Measurements from ENCODE around the gene COBL. TPM values are rescaled to one million over a fixed set of nuclear protein-coding genes. Genes with fewer than 3 reads are reported as not detected.

Gene COBL
- total and polyA plus RNA-seq, 9 of the 15 experiments (the other 6 are each of a cell fraction or from before 2014, with no cell fraction given): 0.01 to 2.4 (median 0.09) TPM; not detected in 3

DNA sequence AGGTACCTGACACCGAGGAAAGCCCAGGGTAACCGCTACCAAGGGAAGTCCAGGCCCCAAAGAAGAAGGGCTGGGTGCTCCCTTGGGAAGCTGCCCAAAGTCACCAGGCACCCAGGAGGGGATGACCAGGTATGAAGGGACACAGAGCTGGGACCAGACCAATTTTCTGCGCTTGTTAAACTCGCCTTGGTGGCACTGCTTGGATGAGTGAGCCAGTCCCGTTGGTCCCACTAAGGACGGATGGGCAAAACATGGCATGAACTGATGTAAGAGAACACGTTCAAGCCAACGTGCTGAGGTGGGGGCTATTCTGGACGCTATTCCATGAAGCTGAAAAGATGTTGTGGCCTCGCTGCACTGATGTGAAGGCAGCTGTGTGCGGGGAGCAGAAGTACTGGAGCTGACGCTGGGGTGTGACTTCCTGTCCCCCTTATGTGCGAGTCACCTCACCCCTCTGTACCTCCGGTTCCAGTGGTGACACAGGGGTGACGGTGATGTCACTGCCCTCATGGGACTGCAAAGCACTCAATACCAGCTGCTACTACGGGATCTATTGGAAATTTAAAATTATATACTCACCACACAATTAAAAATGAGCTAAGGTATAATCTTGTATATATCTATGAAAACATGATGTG lies 73.6 kb downstream of the COBL start:
- no peak for ATAC-seq
- ChIA-PET POLR2A (no interaction called here), CTCF (ENCODE audit: low intra/inter-chr PET ratio) (no interaction called here)
- H3K4me3 ChIP-seq: no peak overlapping the region
- no peak for DNase-seq (ENCODE audit: extremely low read depth in 1 of 4, low spot score in 3 of 4)
- no TSS peak for BruUV-seq (replicated peaks)
- H3K9me1 ChIP-seq (ENCODE audit: control insufficient read depth, insufficient read depth, low read length): no peaks in the 10 kb centered on the region
- intact Hi-C loops (cut with micrococcal nuclease): no loop called here
- in situ Hi-C loops (cut with MboI): no loop called here
- no peak overlapping the region for H3K9ac ChIP-seq (ENCODE audit: insufficient read depth in 1 of 2, low read depth in 2 of 2, low read length in 2 of 2)
- H3K36me3 ChIP-seq (ENCODE audit: control insufficient read depth, insufficient read depth, low read length): no peaks in the 10 kb centered on the region
- H3K27me3 ChIP-seq (ENCODE audit: control insufficient read depth in 2 of 2, insufficient read depth in 2 of 2, low read length in 2 of 2): peaks cover 0 to 23% of the 10 kb centered on the region in 2 experiments; a peak in 2 of 5 replicates
- no peak overlapping the region for H3K4me2 ChIP-seq (ENCODE audit: insufficient read depth, low read length)
- H2AFZ ChIP-seq (ENCODE audit: low read depth, low read length): no peak overlapping the region
- 10% methylated on average over 16 of the region's 16 CpGs for WGBS (ENCODE audit: insufficient coverage, low coverage, missing lambda C conversion rate)
- no peak for FAIRE-seq
- no peak overlapping the region for H3K27ac ChIP-seq (ENCODE audit: extremely low read depth, low read depth, low read length)
- no peaks in the 10 kb centered on the region for H3K9me3 ChIP-seq (replicated peaks; ENCODE audit: control insufficient read depth, insufficient read depth, low read depth, low read length)
- H3K4me1 ChIP-seq (replicated peaks in 1 of 2; ENCODE audit: control insufficient read depth in 2 of 2, insufficient read depth in 2 of 2, low read length in 2 of 2): no peaks in the 10 kb centered on the region; a peak in 1 of 5 replicates
- H3K79me2 ChIP-seq (ENCODE audit: control insufficient read depth, insufficient read depth, low read length): no peaks in the 10 kb centered on the region
- H4K20me1 ChIP-seq (replicated peaks; ENCODE audit: control insufficient read depth, insufficient read depth, low read length): no peaks in the 10 kb centered on the region
- TF ChIP-seq, protein P1, sequence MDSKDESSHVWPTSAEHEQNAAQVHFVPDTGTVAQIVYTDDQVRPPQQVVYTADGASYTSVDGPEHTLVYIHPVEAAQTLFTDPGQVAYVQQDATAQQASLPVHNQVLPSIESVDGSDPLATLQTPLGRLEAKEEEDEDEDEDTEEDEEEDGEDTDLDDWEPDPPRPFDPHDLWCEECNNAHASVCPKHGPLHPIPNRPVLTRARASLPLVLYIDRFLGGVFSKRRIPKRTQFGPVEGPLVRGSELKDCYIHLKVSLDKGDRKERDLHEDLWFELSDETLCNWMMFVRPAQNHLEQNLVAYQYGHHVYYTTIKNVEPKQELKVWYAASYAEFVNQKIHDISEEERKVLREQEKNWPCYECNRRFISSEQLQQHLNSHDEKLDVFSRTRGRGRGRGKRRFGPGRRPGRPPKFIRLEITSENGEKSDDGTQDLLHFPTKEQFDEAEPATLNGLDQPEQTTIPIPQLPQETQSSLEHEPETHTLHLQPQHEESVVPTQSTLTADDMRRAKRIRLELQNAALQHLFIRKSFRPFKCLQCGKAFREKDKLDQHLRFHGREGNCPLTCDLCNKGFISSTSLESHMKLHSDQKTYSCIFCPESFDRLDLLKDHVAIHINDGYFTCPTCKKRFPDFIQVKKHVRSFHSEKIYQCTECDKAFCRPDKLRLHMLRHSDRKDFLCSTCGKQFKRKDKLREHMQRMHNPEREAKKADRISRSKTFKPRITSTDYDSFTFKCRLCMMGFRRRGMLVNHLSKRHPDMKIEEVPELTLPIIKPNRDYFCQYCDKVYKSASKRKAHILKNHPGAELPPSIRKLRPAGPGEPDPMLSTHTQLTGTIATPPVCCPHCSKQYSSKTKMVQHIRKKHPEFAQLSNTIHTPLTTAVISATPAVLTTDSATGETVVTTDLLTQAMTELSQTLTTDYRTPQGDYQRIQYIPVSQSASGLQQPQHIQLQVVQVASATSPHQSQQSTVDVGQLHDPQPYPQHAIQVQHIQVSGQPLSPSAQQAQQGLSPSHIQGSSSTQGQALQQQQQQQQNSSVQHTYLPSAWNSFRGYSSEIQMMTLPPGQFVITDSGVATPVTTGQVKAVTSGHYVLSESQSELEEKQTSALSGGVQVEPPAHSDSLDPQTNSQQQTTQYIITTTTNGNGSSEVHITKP (IDR thresholded peaks at IDR 0.05; ENCODE audit: partially characterized antibody): no peak
- TF ChIP-seq, protein P2, sequence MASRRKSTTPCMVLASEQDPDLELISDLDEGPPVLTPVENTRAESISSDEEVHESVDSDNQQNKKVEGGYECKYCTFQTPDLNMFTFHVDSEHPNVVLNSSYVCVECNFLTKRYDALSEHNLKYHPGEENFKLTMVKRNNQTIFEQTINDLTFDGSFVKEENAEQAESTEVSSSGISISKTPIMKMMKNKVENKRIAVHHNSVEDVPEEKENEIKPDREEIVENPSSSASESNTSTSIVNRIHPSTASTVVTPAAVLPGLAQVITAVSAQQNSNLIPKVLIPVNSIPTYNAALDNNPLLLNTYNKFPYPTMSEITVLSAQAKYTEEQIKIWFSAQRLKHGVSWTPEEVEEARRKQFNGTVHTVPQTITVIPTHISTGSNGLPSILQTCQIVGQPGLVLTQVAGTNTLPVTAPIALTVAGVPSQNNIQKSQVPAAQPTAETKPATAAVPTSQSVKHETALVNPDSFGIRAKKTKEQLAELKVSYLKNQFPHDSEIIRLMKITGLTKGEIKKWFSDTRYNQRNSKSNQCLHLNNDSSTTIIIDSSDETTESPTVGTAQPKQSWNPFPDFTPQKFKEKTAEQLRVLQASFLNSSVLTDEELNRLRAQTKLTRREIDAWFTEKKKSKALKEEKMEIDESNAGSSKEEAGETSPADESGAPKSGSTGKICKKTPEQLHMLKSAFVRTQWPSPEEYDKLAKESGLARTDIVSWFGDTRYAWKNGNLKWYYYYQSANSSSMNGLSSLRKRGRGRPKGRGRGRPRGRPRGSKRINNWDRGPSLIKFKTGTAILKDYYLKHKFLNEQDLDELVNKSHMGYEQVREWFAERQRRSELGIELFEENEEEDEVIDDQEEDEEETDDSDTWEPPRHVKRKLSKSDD (conservative IDR thresholded peaks at IDR 0.05; ENCODE audit: low read length): no peak
- TF ChIP-seq ZNF699 (CRISPR knock-in tag; IDR thresholded peaks at IDR 0.05; ENCODE audit: insufficient replicate concordance): no peak
- TF ChIP-seq, protein P3, sequence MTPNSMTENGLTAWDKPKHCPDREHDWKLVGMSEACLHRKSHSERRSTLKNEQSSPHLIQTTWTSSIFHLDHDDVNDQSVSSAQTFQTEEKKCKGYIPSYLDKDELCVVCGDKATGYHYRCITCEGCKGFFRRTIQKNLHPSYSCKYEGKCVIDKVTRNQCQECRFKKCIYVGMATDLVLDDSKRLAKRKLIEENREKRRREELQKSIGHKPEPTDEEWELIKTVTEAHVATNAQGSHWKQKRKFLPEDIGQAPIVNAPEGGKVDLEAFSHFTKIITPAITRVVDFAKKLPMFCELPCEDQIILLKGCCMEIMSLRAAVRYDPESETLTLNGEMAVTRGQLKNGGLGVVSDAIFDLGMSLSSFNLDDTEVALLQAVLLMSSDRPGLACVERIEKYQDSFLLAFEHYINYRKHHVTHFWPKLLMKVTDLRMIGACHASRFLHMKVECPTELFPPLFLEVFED (CRISPR knock-in tag; conservative IDR thresholded peaks at IDR 0.05): no peak
- no peak for TF ChIP-seq ZNF140 (CRISPR knock-in tag; IDR thresholded peaks at IDR 0.05)
- TF ChIP-seq, protein P4, sequence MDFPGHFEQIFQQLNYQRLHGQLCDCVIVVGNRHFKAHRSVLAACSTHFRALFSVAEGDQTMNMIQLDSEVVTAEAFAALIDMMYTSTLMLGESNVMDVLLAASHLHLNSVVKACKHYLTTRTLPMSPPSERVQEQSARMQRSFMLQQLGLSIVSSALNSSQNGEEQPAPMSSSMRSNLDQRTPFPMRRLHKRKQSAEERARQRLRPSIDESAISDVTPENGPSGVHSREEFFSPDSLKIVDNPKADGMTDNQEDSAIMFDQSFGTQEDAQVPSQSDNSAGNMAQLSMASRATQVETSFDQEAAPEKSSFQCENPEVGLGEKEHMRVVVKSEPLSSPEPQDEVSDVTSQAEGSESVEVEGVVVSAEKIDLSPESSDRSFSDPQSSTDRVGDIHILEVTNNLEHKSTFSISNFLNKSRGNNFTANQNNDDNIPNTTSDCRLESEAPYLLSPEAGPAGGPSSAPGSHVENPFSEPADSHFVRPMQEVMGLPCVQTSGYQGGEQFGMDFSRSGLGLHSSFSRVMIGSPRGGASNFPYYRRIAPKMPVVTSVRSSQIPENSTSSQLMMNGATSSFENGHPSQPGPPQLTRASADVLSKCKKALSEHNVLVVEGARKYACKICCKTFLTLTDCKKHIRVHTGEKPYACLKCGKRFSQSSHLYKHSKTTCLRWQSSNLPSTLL (IDR thresholded peaks at IDR 0.05): no peak
- TF ChIP-seq ZC3H11A (IDR thresholded peaks at IDR 0.05; ENCODE audit: low read depth, low read length): no peak
- TF ChIP-seq, protein P5, sequence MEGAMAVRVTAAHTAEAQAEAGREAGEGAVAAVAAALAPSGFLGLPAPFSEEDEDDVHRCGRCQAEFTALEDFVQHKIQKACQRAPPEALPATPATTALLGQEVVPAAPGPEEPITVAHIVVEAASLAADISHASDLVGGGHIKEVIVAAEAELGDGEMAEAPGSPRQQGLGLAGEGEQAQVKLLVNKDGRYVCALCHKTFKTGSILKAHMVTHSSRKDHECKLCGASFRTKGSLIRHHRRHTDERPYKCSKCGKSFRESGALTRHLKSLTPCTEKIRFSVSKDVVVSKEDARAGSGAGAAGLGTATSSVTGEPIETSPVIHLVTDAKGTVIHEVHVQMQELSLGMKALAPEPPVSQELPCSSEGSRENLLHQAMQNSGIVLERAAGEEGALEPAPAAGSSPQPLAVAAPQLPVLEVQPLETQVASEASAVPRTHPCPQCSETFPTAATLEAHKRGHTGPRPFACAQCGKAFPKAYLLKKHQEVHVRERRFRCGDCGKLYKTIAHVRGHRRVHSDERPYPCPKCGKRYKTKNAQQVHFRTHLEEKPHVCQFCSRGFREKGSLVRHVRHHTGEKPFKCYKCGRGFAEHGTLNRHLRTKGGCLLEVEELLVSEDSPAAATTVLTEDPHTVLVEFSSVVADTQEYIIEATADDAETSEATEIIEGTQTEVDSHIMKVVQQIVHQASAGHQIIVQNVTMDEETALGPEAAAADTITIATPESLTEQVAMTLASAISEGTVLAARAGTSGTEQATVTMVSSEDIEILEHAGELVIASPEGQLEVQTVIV (CRISPR knock-in tag; IDR thresholded peaks at IDR 0.05; ENCODE audit: borderline replicate concordance): no peak
